ENCODE measurements around the gene HEYL. TPM values are rescaled to one million over a fixed set of nuclear protein-coding genes. Genes with fewer than 3 reads are reported as not detected.

HEYL gene
- 12.7 and 14.4 TPM in 2 replicates for total RNA-seq (2014; rRNA removed; shearing (Covaris generic))

GRCh38 chr1:39639305-39640130 is at the start of gene HEYL:
Gene HEYL, minus strand, starts transcription at chr1:39639643. Its CDS starts 18 bp downstream, at chr1:39639625.
- Histone ChIP-seq H3K27ac (peak within 1 kb of the TSS; percentile 77), H3K9me3 (replicated peaks) (no peaks in the 10 kb centered on the region), H3K4me3 (peak within 1 kb of the TSS; percentile 75), H3K36me3 (peaks cover 31% of the 10 kb centered on the region), H3K27me3 (replicated peaks) (no peaks in the 10 kb centered on the region), H3K4me1 (replicated peaks) (peaks cover 86% of the 10 kb centered on the region)
- DNase-seq (ENCODE audit: low read depth in 1 of 2, low spot score in 2 of 2), result peak; percentile 98

- Histone ChIP-seq H3K4me1 (replicated peaks) (peaks cover 16% of the 10 kb centered on the region), H3K9me3 (replicated peaks) (no peaks in the 10 kb centered on the region), H3K4me3 (no peak overlapping the region), H3K27ac (no peak overlapping the region), H3K36me3 (no peaks in the 10 kb centered on the region), H3K27me3 (replicated peaks) (peaks cover 46% of the 10 kb centered on the region)
- no peak for DNase-seq (ENCODE audit: low read depth in 1 of 2, low spot score in 2 of 2)
Observed at GRCh38 chr1:39689214-39689613, 49.8 kb upstream of the HEYL start.

- DNase-seq (ENCODE audit: low read depth in 1 of 2, low spot score in 2 of 2), result no peak
- H3K4me3 ChIP-seq, result no peak overlapping the region
- no peaks in the 10 kb centered on the region for H3K9me3 ChIP-seq (replicated peaks)
- H3K27me3 ChIP-seq (replicated peaks), result peaks cover 45% of the 10 kb centered on the region
- H3K27ac ChIP-seq, result no peak overlapping the region
- peaks cover 16% of the 10 kb centered on the region for H3K4me1 ChIP-seq (replicated peaks)
- no peaks in the 10 kb centered on the region for H3K36me3 ChIP-seq
Observed at GRCh38 chr1:39688706-39689105, 49.3 kb upstream of the HEYL start.

- H3K4me1 ChIP-seq (replicated peaks), result peaks cover 15% of the 10 kb centered on the region
- peaks cover 31% of the 10 kb centered on the region for H3K27me3 ChIP-seq (replicated peaks)
- no peaks in the 10 kb centered on the region for H3K9me3 ChIP-seq (replicated peaks)
- H3K4me3 ChIP-seq, result no peak overlapping the region
- no peak for DNase-seq (ENCODE audit: low read depth in 1 of 2, low spot score in 2 of 2)
- no peak overlapping the region for H3K27ac ChIP-seq
- H3K36me3 ChIP-seq, result no peaks in the 10 kb centered on the region
Observed at GRCh38 chr1:39687243-39687642, 47.8 kb upstream of the HEYL start.

- Histone ChIP-seq H3K4me1 (replicated peaks) (no peaks in the 10 kb centered on the region), H3K36me3 (no peaks in the 10 kb centered on the region), H3K4me3 (no peak overlapping the region), H3K27ac (no peak overlapping the region), H3K9me3 (replicated peaks) (no peaks in the 10 kb centered on the region), H3K27me3 (replicated peaks) (peaks cover 24% of the 10 kb centered on the region)
- DNase-seq (ENCODE audit: low read depth in 1 of 2, low spot score in 2 of 2), result no peak
Observed at GRCh38 chr1:39685071-39685470, 45.6 kb upstream of the HEYL start.

GRCh38 chr1:39684313-39684664 is 44.8 kb upstream of the HEYL start:
- Histone ChIP-seq H3K27ac (no peak overlapping the region), H3K36me3 (no peaks in the 10 kb centered on the region), H3K4me1 (replicated peaks) (no peaks in the 10 kb centered on the region), H3K9me3 (replicated peaks) (no peaks in the 10 kb centered on the region), H3K27me3 (replicated peaks) (peaks cover 17% of the 10 kb centered on the region), H3K4me3 (no peak overlapping the region)
- DNase-seq (ENCODE audit: low read depth in 1 of 2, low spot score in 2 of 2), result no peak

- Histone ChIP-seq H3K4me1 (replicated peaks) (no peaks in the 10 kb centered on the region), H3K27me3 (replicated peaks) (peaks cover 16% of the 10 kb centered on the region), H3K9me3 (replicated peaks) (no peaks in the 10 kb centered on the region), H3K4me3 (no peak overlapping the region), H3K27ac (no peak overlapping the region), H3K36me3 (no peaks in the 10 kb centered on the region)
- DNase-seq (ENCODE audit: low read depth in 1 of 2, low spot score in 2 of 2), result no peak
Observed at GRCh38 chr1:39683591-39684312, 44.3 kb upstream of the HEYL start.

GRCh38 chr1:39681999-39682398 is 42.6 kb upstream of the HEYL start:
- H3K27ac ChIP-seq, result no peak overlapping the region
- H3K9me3 ChIP-seq (replicated peaks), result no peaks in the 10 kb centered on the region
- no peak for DNase-seq (ENCODE audit: low read depth in 1 of 2, low spot score in 2 of 2)
- H3K4me1 ChIP-seq (replicated peaks), result no peaks in the 10 kb centered on the region
- no peaks in the 10 kb centered on the region for H3K36me3 ChIP-seq
- H3K4me3 ChIP-seq, result no peak overlapping the region
- H3K27me3 ChIP-seq (replicated peaks), result peaks cover 9% of the 10 kb centered on the region

- Histone ChIP-seq H3K27me3 (replicated peaks) (peaks cover 9% of the 10 kb centered on the region), H3K9me3 (replicated peaks) (no peaks in the 10 kb centered on the region), H3K36me3 (no peaks in the 10 kb centered on the region), H3K4me1 (replicated peaks) (no peaks in the 10 kb centered on the region), H3K27ac (no peak overlapping the region), H3K4me3 (no peak overlapping the region)
- DNase-seq (ENCODE audit: low read depth in 1 of 2, low spot score in 2 of 2), result no peak
Observed at GRCh38 chr1:39681294-39681693, 41.9 kb upstream of the HEYL start.

- H3K36me3 ChIP-seq, result no peaks in the 10 kb centered on the region
- DNase-seq (ENCODE audit: low read depth in 1 of 2, low spot score in 2 of 2), result no peak
- H3K27ac ChIP-seq, result no peak overlapping the region
- no peak overlapping the region for H3K4me3 ChIP-seq
- no peaks in the 10 kb centered on the region for H3K4me1 ChIP-seq (replicated peaks)
- no peaks in the 10 kb centered on the region for H3K9me3 ChIP-seq (replicated peaks)
- H3K27me3 ChIP-seq (replicated peaks), result peaks cover 9% of the 10 kb centered on the region
Observed at GRCh38 chr1:39680751-39681150, 41.3 kb upstream of the HEYL start.

GRCh38 chr1:39679821-39680220 is 40.4 kb upstream of the HEYL start:
- Histone ChIP-seq H3K36me3 (no peaks in the 10 kb centered on the region), H3K27me3 (replicated peaks) (peaks cover 9% of the 10 kb centered on the region), H3K9me3 (replicated peaks) (no peaks in the 10 kb centered on the region), H3K4me1 (replicated peaks) (no peaks in the 10 kb centered on the region), H3K4me3 (no peak overlapping the region), H3K27ac (no peak overlapping the region)
- DNase-seq (ENCODE audit: low read depth in 1 of 2, low spot score in 2 of 2), result no peak

- H3K4me1 ChIP-seq (replicated peaks), result no peaks in the 10 kb centered on the region
- H3K36me3 ChIP-seq, result no peaks in the 10 kb centered on the region
- DNase-seq (ENCODE audit: low read depth in 1 of 2, low spot score in 2 of 2), result no peak
- peaks cover 9% of the 10 kb centered on the region for H3K27me3 ChIP-seq (replicated peaks)
- H3K27ac ChIP-seq, result no peak overlapping the region
- no peak overlapping the region for H3K4me3 ChIP-seq
- H3K9me3 ChIP-seq (replicated peaks), result no peaks in the 10 kb centered on the region
Observed at GRCh38 chr1:39678889-39679288, 39.4 kb upstream of the HEYL start.

- no peak overlapping the region for H3K4me3 ChIP-seq
- H3K9me3 ChIP-seq (replicated peaks), result no peaks in the 10 kb centered on the region
- DNase-seq (ENCODE audit: low read depth in 1 of 2, low spot score in 2 of 2), result no peak
- H3K27me3 ChIP-seq (replicated peaks), result peaks cover 14% of the 10 kb centered on the region
- no peaks in the 10 kb centered on the region for H3K36me3 ChIP-seq
- H3K4me1 ChIP-seq (replicated peaks), result no peaks in the 10 kb centered on the region
- no peak overlapping the region for H3K27ac ChIP-seq
Observed at GRCh38 chr1:39677645-39678044, 38.2 kb upstream of the HEYL start.

- no peak overlapping the region for H3K4me3 ChIP-seq
- H3K9me3 ChIP-seq (replicated peaks), result no peaks in the 10 kb centered on the region
- no peaks in the 10 kb centered on the region for H3K36me3 ChIP-seq
- H3K27ac ChIP-seq, result no peak overlapping the region
- DNase-seq (ENCODE audit: low read depth in 1 of 2, low spot score in 2 of 2), result no peak
- peaks cover 2% of the 10 kb centered on the region for H3K4me1 ChIP-seq (replicated peaks)
- H3K27me3 ChIP-seq (replicated peaks), result peaks cover 20% of the 10 kb centered on the region
Observed at GRCh38 chr1:39676948-39677548, 37.6 kb upstream of the HEYL start.
